Activated naive CD4-positive, alpha-beta T cell treated with anti-CD3 and anti-CD28 coated beads, Interleukin-2, amount 50 U/mL, for 72 hours (primary cell): Measurements from ENCODE around the gene BMP8A. TPM values are rescaled to one million over a fixed set of nuclear protein-coding genes. Genes with fewer than 3 reads are reported as not detected.
"Not testable (repeated sequence)": the region's sequence is repeated elsewhere in the genome, so short reads cannot be mapped to it uniquely, and the experiment has no call there.

Experiments used
- ATAC-seq, 2 donors: fragments of 150-1000 bp; cut with Tn5 transposase; 2 replicates each; pipeline ENCODE4 v1.10.0; 2021; ENCODE audit warnings: mild to moderate bottlenecking in 2 of 2, moderate library complexity in 2 of 2
- DNase-seq, 2 donors: peaks; one replicate each; pipeline ENCODE4 v3.0.0; 2021 to 2022; ENCODE audit warnings: low spot score in 2 of 2
- H3K27ac Mint-ChIP-seq, 2 donors: one replicate each; pipeline ENCODE4 v1.8.0; 2022; ENCODE audit warnings: mild to moderate bottlenecking in 2 of 2, mixed read lengths in 2 of 2
- H3K36me3 Mint-ChIP-seq, 2 donors: one replicate each; pipeline ENCODE4 v1.8.0; 2022; ENCODE audit warnings: mixed read lengths in 2 of 2
- H3K9me3 Mint-ChIP-seq, 2 donors: one replicate each; pipeline ENCODE4 v1.8.0; 2022; ENCODE audit warnings: mixed read lengths in 2 of 2
- total RNA-seq, 2 donors: library from RNA; stranded (reverse); gene quantifications; one replicate each; pipeline ENCODE4 v1.2.3, GENCODE V29; 2022

Gene BMP8A
- total RNA-seq, 2 donors from 2014 or later, result 0.14 TPM; not detected in 1

DNA sequence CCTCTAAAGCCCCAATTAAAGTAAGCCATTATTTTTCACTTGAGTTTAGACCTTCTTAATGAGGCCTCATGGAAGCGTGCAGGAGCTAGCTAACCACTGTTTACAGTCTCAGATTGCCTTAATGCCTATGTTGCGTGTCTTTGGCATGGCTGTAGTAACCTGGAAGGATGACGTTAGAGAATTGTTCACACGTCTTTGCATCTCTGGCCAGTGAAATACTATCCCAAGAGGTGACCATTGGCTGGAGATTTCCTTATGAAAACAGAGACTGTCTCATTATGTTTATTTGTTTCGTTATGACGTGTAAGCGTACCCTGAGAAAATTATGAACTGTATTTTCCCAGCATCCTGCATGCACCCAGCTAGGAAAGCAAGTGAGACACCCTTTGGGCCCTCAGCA is 18.6 kb upstream of the BMP8A start:
- no peak for DNase-seq
- Mint-ChIP-seq H3K9me3 (no peaks in the 10 kb centered on the region), H3K36me3 (peaks cover 8 to 11% of the 10 kb centered on the region in 2 donors), H3K27ac (peak overlapping the region in 1 of 2 donors; percentile 37)
- no peak for ATAC-seq

- ATAC-seq (no peak), DNase-seq (no peak)
- Mint-ChIP-seq H3K27ac (peak overlapping the region; percentile 37 to 70), H3K9me3 (no peaks in the 10 kb centered on the region), H3K36me3 (peaks cover 8 to 11% of the 10 kb centered on the region in 2 donors)
Measured at GRCh38 chr1:39473324-39473723, 18.1 kb upstream of the BMP8A start.

GRCh38 chr1:39474810-39475209 is 16.6 kb upstream of the BMP8A start:
- peak overlapping the region; percentile 45 to 60 for H3K27ac Mint-ChIP-seq

GRCh38 chr1:39475551-39475950 is 15.9 kb upstream of the BMP8A start:
- ATAC-seq, H3K9me3 Mint-ChIP-seq, H3K36me3 Mint-ChIP-seq, DNase-seq: not testable (repeated sequence)
- H3K27ac Mint-ChIP-seq, result peak overlapping the region; percentile 33 to 67

More at GRCh38 chr1:39474810-39475209, 16.6 kb upstream of the BMP8A start:
- H3K36me3 Mint-ChIP-seq, result peaks cover 6 to 8% of the 10 kb centered on the region in 2 donors
- no peak for DNase-seq
- no peak for ATAC-seq
- no peaks in the 10 kb centered on the region for H3K9me3 Mint-ChIP-seq

GRCh38 chr1:39478126-39478915 is 13.1 kb upstream of the BMP8A start:
- Mint-ChIP-seq H3K36me3 (peaks cover 6 to 10% of the 10 kb centered on the region in 2 donors), H3K27ac (peak overlapping the region; percentile 53 to 71), H3K9me3 (no peaks in the 10 kb centered on the region)
- ATAC-seq (no peak), DNase-seq (no peak)

GRCh38 chr1:39481289-39481688 is 10.1 kb upstream of the BMP8A start:
- ATAC-seq (no peak), DNase-seq (no peak)
- no peak overlapping the region for H3K27ac Mint-ChIP-seq
- no peaks in the 10 kb centered on the region for H3K9me3 Mint-ChIP-seq
- peaks cover 0 to 5% of the 10 kb centered on the region in 2 donors for H3K36me3 Mint-ChIP-seq

DNA sequence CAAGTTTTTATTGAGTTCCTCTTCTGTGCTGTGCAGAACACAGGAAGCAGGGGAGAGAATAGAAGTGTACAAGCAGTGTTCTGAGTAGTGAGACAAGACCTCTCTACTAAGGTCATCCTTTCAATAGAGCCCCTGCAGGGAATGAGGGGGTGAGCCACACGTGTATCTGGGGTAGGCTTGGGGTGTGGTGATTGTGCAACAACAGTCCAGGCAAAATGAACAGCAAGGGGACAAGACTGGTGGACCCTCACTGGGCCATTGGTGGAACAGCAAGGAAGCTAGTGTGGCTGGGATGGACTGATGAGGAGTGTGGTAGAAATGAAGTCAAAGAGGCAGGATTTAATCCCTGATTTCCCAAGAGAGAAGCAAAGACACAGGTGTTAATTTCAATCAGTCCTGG is 8.2 kb upstream of the BMP8A start:
- ATAC-seq (no peak), DNase-seq (no peak)
- H3K27ac Mint-ChIP-seq, result peak overlapping the region; percentile 17 to 86
- H3K9me3 Mint-ChIP-seq, result no peaks in the 10 kb centered on the region
- H3K36me3 Mint-ChIP-seq, result peaks cover 0 to 5% of the 10 kb centered on the region in 2 donors

DNA sequence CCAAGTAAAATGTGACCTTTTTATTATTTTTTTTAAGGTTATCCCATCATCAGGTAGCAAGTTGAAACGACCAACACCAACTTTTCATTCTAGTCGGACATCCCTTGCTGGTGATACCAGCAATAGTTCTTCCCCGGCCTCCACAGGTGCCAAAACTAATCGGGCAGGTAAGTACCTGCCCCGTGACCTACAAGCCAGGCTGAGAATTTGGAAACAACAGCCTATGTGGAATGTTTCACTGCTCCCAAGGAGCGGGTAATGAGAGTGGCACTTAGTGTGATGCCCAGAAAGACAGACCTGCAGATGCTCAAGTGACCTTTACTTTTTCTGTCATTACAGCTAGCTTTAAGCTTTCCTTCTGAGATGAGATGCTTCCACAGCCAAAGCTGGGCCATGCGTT is 6.9 kb upstream of the BMP8A start:
- H3K9me3 Mint-ChIP-seq, result no peaks in the 10 kb centered on the region
- DNase-seq (no peak), ATAC-seq (no peak)
- H3K36me3 Mint-ChIP-seq, result peaks cover 0 to 5% of the 10 kb centered on the region in 2 donors
- H3K27ac Mint-ChIP-seq, result no peak overlapping the region

- Mint-ChIP-seq H3K9me3 (no peaks in the 10 kb centered on the region), H3K36me3 (peaks cover 0 to 5% of the 10 kb centered on the region in 2 donors), H3K27ac (peak overlapping the region in 1 of 2 donors; percentile 72)
- ATAC-seq (no peak), DNase-seq (no peak)
Measured at GRCh38 chr1:39485046-39485803, 6.2 kb upstream of the BMP8A start.

- Mint-ChIP-seq H3K36me3 (no peaks in the 10 kb centered on the region), H3K9me3 (no peaks in the 10 kb centered on the region), H3K27ac (no peak overlapping the region)
- no peak for ATAC-seq
- no peak for DNase-seq
Measured at GRCh38 chr1:39488012-39488545, 3.4 kb upstream of the BMP8A start.

DNA sequence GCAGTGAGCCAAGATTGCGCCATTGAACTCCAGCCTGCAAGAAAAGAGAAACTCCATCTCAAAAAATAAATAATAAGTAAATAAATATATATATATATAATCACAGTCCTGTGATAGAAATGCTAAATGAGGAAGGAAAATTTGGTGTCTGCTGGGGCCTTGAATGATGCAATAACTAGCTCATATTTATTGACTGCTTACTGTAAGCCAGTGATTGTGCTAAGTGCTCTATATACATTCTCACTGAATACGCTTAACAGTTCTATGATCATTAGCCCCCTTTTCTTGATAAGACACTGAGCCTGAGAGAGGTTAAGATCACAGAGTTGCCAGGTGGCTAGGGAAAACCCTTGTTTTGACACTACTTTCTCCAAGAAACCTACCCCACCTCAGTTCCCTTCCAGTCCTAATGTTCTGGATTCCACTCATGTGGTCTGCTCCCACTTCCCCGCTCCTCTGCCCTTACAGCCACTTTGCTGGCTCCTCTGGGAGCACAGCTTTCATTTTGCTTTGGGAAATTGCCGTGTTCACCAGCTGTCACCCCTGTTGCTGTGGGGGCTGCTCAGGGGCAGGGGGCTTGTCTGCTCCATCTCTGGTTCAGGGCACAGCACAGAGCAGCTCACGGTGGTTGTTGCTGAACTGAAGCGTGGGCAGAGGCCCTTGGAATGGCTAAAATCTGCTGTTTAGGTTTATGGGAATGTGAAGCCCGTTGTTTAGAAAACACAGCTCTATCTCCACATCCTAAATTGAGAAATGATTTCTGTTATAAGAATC is 2.5 kb upstream of the BMP8A start:
- no peaks in the 10 kb centered on the region for H3K36me3 Mint-ChIP-seq
- H3K27ac Mint-ChIP-seq, result no peak overlapping the region

DNA sequence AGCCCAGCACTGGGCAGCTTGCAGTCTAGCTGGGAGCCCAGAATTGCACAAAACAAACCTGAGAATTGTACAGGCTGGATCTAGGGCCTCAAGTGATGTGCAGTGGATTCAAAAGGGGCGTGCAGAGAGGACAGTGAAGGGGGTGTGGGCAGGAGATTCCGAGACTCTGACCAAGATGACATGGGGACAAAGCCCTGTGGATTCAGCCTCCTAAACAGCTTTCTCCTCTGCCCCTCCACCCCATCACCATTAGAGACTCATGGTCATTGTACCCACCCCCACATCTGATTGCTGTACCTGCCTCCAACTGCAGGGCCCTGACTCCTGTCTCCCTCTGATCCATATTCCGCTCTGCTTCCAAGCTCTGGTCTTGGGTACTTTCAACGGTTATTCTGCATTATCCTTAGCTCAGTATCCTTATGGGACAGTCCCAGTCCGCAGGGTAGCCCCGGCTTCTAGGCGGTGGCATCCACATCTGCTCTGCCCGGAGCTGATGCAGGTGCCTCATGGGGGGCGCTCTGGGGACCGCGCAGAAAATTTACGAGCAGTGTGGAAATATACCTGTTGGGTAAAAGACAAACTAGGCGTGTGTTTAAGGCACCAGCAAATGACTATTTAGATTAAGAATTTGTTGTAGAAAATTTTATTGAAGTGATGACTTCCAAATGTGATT is 1.7 kb upstream of the BMP8A start:
- H3K27ac Mint-ChIP-seq, result no peak overlapping the region
- H3K36me3 Mint-ChIP-seq, result no peaks in the 10 kb centered on the region
- ATAC-seq (no peak), DNase-seq (no peak)
- H3K9me3 Mint-ChIP-seq, result no peaks in the 10 kb centered on the region

More for the DNA sequence above, 2.5 kb upstream of the BMP8A start:
- ATAC-seq (no peak), DNase-seq (no peak)
- no peaks in the 10 kb centered on the region for H3K9me3 Mint-ChIP-seq

DNA sequence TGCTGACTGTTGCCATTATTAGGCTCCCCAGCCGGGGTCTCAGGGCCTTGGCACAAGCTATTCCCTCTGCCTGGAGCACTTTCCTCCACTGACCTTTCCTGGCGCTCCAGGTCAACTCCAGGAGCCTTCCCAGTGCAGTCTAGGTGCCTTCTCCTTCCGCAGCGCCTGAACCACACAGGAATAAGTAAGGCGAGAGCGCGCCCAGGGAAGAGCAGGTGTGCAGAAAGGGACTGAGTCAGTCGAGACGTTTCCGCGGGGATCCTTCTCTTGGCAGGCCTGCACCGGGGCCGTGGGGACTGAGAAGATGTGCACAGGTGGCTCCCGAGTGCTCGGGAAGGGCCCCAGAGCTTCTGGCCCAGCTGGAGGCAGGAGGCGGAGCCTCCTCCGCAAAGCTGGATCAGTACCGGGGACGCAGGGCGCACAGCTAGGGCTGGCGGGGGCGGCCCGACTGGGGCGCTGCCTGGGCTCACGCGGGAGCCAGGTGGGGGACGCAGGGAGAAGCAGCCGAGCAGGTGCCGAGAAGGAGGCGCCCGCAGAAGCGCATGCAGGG is 765 bp upstream of the BMP8A start:
- ATAC-seq (peak in 1 of 2 donors; percentile 9), DNase-seq (peak in 1 of 2 donors; percentile 39)

DNA sequence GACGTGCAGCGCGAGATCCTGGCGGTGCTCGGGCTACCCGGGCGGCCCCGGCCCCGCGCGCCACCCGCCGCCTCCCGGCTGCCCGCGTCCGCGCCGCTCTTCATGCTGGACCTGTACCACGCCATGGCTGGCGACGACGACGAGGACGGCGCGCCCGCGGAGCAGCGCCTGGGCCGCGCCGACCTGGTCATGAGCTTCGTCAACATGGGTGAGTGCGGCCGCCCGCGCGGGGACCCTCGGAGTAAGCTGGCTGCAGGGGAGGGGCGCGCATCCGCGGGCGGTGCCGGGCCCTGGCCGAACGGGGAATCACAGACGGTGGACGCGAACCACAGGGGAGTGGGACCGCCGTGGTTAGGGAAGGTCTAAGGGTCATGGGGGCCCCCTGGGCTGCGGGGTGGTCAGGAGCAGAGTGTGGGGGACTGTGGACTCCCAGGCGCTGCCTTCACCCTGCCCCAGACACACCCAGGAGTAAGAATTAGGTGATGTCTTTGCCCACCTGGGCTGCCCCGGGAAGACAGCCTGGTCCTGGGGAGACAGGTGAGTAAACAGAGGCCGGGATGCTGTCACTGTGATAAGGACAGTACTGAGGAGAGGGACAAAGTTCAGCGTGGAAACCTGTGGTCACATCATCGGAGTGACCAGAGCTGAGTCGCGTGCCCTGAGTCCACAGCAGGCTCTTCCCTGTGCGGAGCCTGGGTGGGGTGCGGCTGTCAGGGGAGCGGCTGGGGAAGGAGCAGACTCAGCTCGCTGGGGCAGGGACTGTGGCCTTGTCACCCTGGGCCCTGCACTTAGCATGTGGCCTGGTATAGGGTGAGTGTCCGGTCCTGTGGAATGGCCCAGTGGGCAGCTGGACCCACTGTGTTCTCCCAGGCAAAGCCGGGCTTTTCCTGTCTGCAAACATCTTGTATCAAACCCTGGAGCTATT is 944 bp downstream of the BMP8A start:
- H3K36me3 Mint-ChIP-seq, H3K9me3 Mint-ChIP-seq, H3K27ac Mint-ChIP-seq, DNase-seq: not testable (repeated sequence)
- ATAC-seq, result peak in 1 of 2 donors; percentile 4

More for the DNA sequence above, 765 bp upstream of the BMP8A start:
- peak overlapping the region in 1 of 2 donors; percentile 82 for H3K27ac Mint-ChIP-seq
- no peaks in the 10 kb centered on the region for H3K36me3 Mint-ChIP-seq
- no peaks in the 10 kb centered on the region for H3K9me3 Mint-ChIP-seq
